Measurements from ENCODE around the gene C4orf36. TPM values are rescaled to one million over a fixed set of nuclear protein-coding genes. Genes with fewer than 3 reads are reported as not detected.
A peak's percentile ranks its signal among the peaks of the same experiment; 100 is the strongest.

C4orf36 gene
- total RNA-seq, 2 experiments from 2014 or later: not detected

DNA sequence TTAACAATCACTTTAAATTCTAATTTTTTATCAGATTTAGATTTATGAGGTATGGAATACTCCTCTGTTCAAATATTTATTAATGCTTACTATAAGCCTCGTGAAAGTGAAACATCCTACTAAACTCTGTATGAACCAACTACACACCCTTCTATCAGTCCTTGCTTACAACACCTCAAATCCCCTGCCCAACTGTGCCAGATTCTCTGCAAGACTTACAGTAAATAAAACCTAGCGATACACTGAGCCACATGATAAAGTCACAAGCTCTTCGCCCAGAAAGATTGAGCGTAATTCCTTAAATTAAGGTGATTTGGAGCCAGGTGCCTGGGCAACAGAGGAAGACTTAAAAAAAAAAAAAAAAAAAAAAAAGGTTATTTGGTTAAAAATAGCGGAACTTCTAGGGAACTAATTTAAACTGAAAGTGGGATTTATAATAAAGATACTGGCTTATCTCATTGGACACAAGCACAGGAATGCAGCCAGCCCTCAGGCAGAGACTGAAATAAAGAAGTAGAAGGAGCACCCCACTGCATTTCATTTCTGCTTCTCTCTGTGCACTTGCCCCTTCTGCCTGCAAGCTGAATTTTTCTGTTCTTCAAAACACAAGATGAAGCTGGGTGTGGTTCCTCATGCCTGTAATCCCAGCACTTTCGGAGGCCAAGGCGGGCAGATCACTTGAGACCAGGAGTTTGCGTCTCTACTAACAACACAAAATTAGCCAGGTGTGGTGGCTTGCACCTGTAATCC is 17.5 kb upstream of the C4orf36 start:
- H3K4me3 Mint-ChIP-seq: no peak overlapping the region
- POLR2A ChIA-PET: no interaction called here
- H3K9me3 Mint-ChIP-seq: no peaks in the 10 kb centered on the region
- no peak overlapping the region for H3K27ac Mint-ChIP-seq
- H3K4me1 Mint-ChIP-seq: peaks cover 21% of the 10 kb centered on the region
- H3K27me3 Mint-ChIP-seq: peaks cover 2% of the 10 kb centered on the region
- H3K36me3 Mint-ChIP-seq (ENCODE audit: low read depth): no peaks in the 10 kb centered on the region
- DNase-seq: no peak
- CTCF ChIA-PET: interaction anchor here (1.0 to 1.8 kb wide), 2 partner anchors 17 to 33 kb away, joined by 5 to 9 read pairs; partner anchors contain the start of gene C4orf36

GRCh38 chr4:86908251-86908657 is 16.0 kb upstream of the C4orf36 start:
- H3K4me1 Mint-ChIP-seq: peaks cover 24% of the 10 kb centered on the region
- ChIA-PET POLR2A (no interaction called here), CTCF (interaction anchor here (1.0 to 1.8 kb wide), 2 partner anchors 16 to 110 kb away, joined by 3 to 9 read pairs; partner anchors contain the start of gene C4orf36)
- peak overlapping the region; percentile 48 for H3K27ac Mint-ChIP-seq
- no peaks in the 10 kb centered on the region for H3K36me3 Mint-ChIP-seq (ENCODE audit: low read depth)
- H3K9me3 Mint-ChIP-seq: no peaks in the 10 kb centered on the region
- H3K4me3 Mint-ChIP-seq: peak overlapping the region; percentile 43
- no peak for DNase-seq
- peaks cover 2% of the 10 kb centered on the region for H3K27me3 Mint-ChIP-seq

DNA sequence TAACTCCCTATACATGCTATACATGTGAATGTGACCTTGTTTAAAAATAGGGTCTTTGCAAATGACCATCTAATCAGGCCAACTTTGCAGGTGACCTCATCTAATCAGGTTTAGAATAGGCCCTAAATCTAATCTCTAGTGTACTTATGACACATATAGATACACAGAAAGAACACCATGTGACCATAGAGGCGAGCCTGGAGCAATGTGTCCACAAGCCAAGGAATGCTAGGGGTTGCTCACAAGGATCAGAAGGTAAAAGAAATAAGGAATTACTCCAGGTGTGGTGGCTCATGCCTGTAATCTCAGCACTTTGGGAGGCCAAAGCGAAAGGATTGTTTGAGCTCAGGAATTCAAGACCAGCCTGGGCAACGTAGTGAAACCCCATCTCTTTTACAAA is 9.6 kb upstream of the C4orf36 start:
- H3K27ac Mint-ChIP-seq: no peak overlapping the region
- no peaks in the 10 kb centered on the region for H3K27me3 Mint-ChIP-seq
- CTCF ChIA-PET: interaction anchor here (0.6 kb wide), 1 partner anchor 240 kb away, joined by 5 read pairs; no protein-coding TSS in a partner anchor
- no peaks in the 10 kb centered on the region for H3K9me3 Mint-ChIP-seq
- H3K36me3 Mint-ChIP-seq (ENCODE audit: low read depth): no peaks in the 10 kb centered on the region
- H3K4me1 Mint-ChIP-seq: peaks cover 4% of the 10 kb centered on the region
- no peak overlapping the region for H3K4me3 Mint-ChIP-seq
- no peak for DNase-seq
- POLR2A ChIA-PET: no interaction called here

DNA sequence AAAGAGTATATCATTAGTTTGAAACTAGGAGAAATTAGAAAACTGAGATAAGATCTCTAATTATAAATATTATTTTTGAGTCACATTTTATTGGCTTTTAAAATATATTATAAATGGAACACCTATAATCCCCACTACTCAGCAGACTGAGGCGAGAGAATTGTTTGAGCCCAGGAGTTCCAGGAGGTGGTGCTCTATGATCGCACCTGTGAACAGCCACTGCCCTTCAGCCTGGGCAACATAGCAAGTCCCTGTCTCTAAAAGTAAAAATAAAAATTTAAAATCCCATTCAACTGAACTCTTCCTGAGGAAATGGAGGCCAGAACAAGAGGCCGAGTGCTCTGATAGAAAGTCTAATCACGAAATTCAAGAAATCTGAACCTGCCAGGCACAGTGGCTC is 6.3 kb upstream of the C4orf36 start:
- H3K4me1 Mint-ChIP-seq: peaks cover 4% of the 10 kb centered on the region
- no peaks in the 10 kb centered on the region for H3K36me3 Mint-ChIP-seq (ENCODE audit: low read depth)
- DNase-seq: no peak
- POLR2A ChIA-PET: no interaction called here
- CTCF ChIA-PET: interaction anchor here (1.4 kb wide), 1 partner anchor 24 kb away, joined by 9 read pairs; no protein-coding TSS in a partner anchor
- no peak overlapping the region for H3K27ac Mint-ChIP-seq
- H3K27me3 Mint-ChIP-seq: no peaks in the 10 kb centered on the region
- no peaks in the 10 kb centered on the region for H3K9me3 Mint-ChIP-seq
- no peak overlapping the region for H3K4me3 Mint-ChIP-seq

GRCh38 chr4:86896596-86896995 is 4.4 kb upstream of the C4orf36 start:
- H3K36me3 Mint-ChIP-seq (ENCODE audit: low read depth): no peaks in the 10 kb centered on the region
- POLR2A ChIA-PET: no interaction called here
- no peak for DNase-seq
- CTCF ChIA-PET: no interaction called here
- peaks cover 9% of the 10 kb centered on the region for H3K27me3 Mint-ChIP-seq
- H3K27ac Mint-ChIP-seq: no peak overlapping the region
- peaks cover 9% of the 10 kb centered on the region for H3K4me1 Mint-ChIP-seq
- no peak overlapping the region for H3K4me3 Mint-ChIP-seq
- no peaks in the 10 kb centered on the region for H3K9me3 Mint-ChIP-seq

DNA sequence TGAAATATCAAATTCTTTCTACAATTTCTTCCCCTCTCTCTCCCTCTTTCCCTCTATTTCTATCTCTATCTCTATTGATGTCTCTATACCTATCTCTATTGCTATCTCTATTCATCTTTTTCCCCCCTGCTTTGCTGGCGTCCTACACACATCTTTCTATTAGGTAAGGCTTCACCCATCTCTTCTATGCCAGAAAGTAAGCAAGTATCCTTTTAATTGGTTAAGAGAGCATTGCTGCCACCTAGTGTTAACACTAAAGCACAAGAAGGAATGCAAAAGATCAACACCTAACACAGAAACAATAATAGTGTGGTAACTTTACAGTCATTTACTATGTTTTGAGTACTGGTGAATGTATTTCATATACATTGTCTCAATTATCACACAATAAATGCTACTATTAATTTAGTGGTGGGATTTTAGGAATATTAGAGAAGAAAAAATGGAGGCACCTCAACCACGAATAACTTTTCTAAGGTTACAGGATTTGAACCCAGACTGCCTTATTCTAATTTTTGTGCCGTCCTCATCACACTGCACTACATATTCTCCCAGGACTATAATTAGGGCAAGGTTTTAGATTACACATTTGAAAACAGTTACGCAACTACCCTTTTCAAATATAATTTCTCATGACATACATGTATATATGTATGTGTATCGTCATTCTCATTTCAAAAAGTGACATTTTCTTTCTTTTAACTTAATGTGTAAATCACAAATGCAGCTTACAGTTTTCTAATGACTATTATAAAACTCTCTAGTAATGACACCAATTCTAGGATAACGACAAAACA is 3.7 kb upstream of the C4orf36 start:
- H3K4me3 Mint-ChIP-seq: no peak overlapping the region
- no peaks in the 10 kb centered on the region for H3K36me3 Mint-ChIP-seq (ENCODE audit: low read depth)
- H3K27ac Mint-ChIP-seq: no peak overlapping the region
- H3K4me1 Mint-ChIP-seq: peaks cover 15% of the 10 kb centered on the region
- H3K9me3 Mint-ChIP-seq: no peaks in the 10 kb centered on the region
- CTCF ChIA-PET: no interaction called here
- peak; percentile 54 for DNase-seq
- POLR2A ChIA-PET: no interaction called here
- peaks cover 16% of the 10 kb centered on the region for H3K27me3 Mint-ChIP-seq

- no peaks in the 10 kb centered on the region for H3K9me3 Mint-ChIP-seq
- H3K36me3 Mint-ChIP-seq (ENCODE audit: low read depth): no peaks in the 10 kb centered on the region
- no peak overlapping the region for H3K4me3 Mint-ChIP-seq
- no peak for DNase-seq
- peaks cover 22% of the 10 kb centered on the region for H3K27me3 Mint-ChIP-seq
- ChIA-PET POLR2A (no interaction called here), CTCF (no interaction called here)
- H3K27ac Mint-ChIP-seq: no peak overlapping the region
- H3K4me1 Mint-ChIP-seq: peaks cover 15% of the 10 kb centered on the region
Observed at GRCh38 chr4:86894455-86894854, 2.2 kb upstream of the C4orf36 start.

DNA sequence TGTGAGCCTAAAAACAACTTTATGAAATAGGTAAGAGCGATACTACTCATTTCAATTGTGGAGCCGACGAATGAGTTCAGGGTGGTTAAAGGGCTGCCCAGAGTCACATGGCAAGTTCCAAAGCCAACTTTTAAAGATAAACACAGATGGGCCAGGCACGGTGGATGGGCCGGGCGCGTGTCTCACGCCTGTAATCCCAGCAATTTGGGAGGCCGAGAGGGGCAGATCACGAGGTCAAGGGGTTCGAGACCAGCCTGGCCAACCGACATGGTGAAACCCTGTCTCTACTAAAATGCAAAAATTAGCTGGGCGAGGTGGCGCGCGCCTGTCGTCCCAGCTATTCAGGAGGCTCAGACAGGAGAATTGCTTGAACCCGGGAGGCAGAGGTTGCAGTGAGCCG is 914 bp upstream of the C4orf36 start:
- POLR2A ChIA-PET: no interaction called here

DNA sequence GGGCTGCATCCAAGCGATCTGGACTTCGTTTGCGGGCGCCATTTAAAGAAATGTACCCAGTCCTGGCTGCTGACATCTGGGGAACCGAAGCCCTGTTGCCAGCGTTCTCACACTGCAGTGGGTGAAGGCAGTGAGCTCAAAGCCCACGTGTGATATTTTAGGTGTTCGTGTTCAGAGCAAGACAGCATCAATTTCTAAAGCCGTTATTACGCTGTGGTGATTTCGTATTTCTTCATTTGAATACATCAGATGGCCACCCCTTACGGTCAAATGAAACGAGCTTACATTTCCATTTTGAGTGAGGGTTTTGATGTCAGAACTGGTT is 376 bp upstream of the C4orf36 start:
- ChIA-PET CTCF (interaction anchor here (0.8 to 0.9 kb wide), 2 partner anchors 16 to 46 kb away, joined by 3 to 9 read pairs; no protein-coding TSS in a partner anchor), POLR2A (no interaction called here)
- peaks cover 22% of the 10 kb centered on the region for H3K27me3 Mint-ChIP-seq
- peaks cover 15% of the 10 kb centered on the region for H3K4me1 Mint-ChIP-seq
- no peak overlapping the region for H3K27ac Mint-ChIP-seq
- H3K4me3 Mint-ChIP-seq: peak overlapping the region; percentile 70
- no peak for DNase-seq
- no peaks in the 10 kb centered on the region for H3K9me3 Mint-ChIP-seq
- no peaks in the 10 kb centered on the region for H3K36me3 Mint-ChIP-seq (ENCODE audit: low read depth)

More for the DNA sequence above, 914 bp upstream of the C4orf36 start:
- Mint-ChIP-seq H3K27me3 (peaks cover 22% of the 10 kb centered on the region), H3K4me3 (peak overlapping the region; percentile 70), H3K4me1 (peaks cover 15% of the 10 kb centered on the region), H3K9me3 (no peaks in the 10 kb centered on the region), H3K27ac (no peak overlapping the region), H3K36me3 (ENCODE audit: low read depth) (no peaks in the 10 kb centered on the region)
- no peak for DNase-seq
- CTCF ChIA-PET: interaction anchor here (0.9 kb wide), 1 partner anchor 45 kb away, joined by 3 read pairs; no protein-coding TSS in a partner anchor

GRCh38 chr4:86890790-86891189 is 1.4 kb downstream of the C4orf36 start:
- no peaks in the 10 kb centered on the region for H3K9me3 Mint-ChIP-seq
- peaks cover 22% of the 10 kb centered on the region for H3K27me3 Mint-ChIP-seq
- H3K36me3 Mint-ChIP-seq (ENCODE audit: low read depth): no peaks in the 10 kb centered on the region
- ChIA-PET CTCF (no interaction called here), POLR2A (no interaction called here)
- peaks cover 15% of the 10 kb centered on the region for H3K4me1 Mint-ChIP-seq
- no peak overlapping the region for H3K27ac Mint-ChIP-seq
- H3K4me3 Mint-ChIP-seq: peak overlapping the region; percentile 74
- DNase-seq: no peak

- Mint-ChIP-seq H3K4me3 (no peak overlapping the region), H3K27ac (no peak overlapping the region), H3K27me3 (no peaks in the 10 kb centered on the region), H3K4me1 (no peaks in the 10 kb centered on the region), H3K36me3 (ENCODE audit: low read depth) (no peaks in the 10 kb centered on the region), H3K9me3 (peaks cover 10% of the 10 kb centered on the region)
- no peak for DNase-seq
- ChIA-PET CTCF (no interaction called here), POLR2A (no interaction called here)
Observed at GRCh38 chr4:86879641-86880040, 12.6 kb downstream of the C4orf36 start.

GRCh38 chr4:86878640-86879039 is 13.6 kb downstream of the C4orf36 start:
- no peak overlapping the region for H3K4me3 Mint-ChIP-seq
- DNase-seq: no peak
- no peaks in the 10 kb centered on the region for H3K4me1 Mint-ChIP-seq
- H3K36me3 Mint-ChIP-seq (ENCODE audit: low read depth): no peaks in the 10 kb centered on the region
- no peaks in the 10 kb centered on the region for H3K27me3 Mint-ChIP-seq
- POLR2A ChIA-PET: no interaction called here
- H3K9me3 Mint-ChIP-seq: peaks cover 10% of the 10 kb centered on the region
- H3K27ac Mint-ChIP-seq: no peak overlapping the region
- CTCF ChIA-PET: no interaction called here

GRCh38 chr4:86876894-86877685 is 15.1 kb downstream of the C4orf36 start:
- H3K4me1 Mint-ChIP-seq: no peaks in the 10 kb centered on the region
- CTCF ChIA-PET: no interaction called here
- H3K36me3 Mint-ChIP-seq (ENCODE audit: low read depth): no peaks in the 10 kb centered on the region
- no peak for DNase-seq
- H3K9me3 Mint-ChIP-seq: peaks cover 10% of the 10 kb centered on the region
- no peaks in the 10 kb centered on the region for H3K27me3 Mint-ChIP-seq
- POLR2A ChIA-PET: no interaction called here
- H3K27ac Mint-ChIP-seq: no peak overlapping the region
- H3K4me3 Mint-ChIP-seq: no peak overlapping the region

All from activated CD4-positive, alpha-beta T cell treated with anti-CD3 and anti-CD28 coated beads, Interleukin-2, amount 10 ng/mL, durations not matched to agents 7 days and 5 days (primary cell).